ENCODE measurements around the gene TRIL.

GRCh38 chr7:29005406-29005805, 47.3 kb upstream of the TRIL start:
- TF ChIP-seq CTCF (IDR thresholded peaks at IDR 0.05) (no peak), POLR2A (IDR thresholded peaks at IDR 0.05) (no peak)
